K562 (cell line): ENCODE data around the gene DIP2A. TPM values are rescaled to one million over a fixed set of nuclear protein-coding genes. Genes with fewer than 3 reads are reported as not detected.

Source experiments
- ATAC-seq: fragments of 200-7000 bp; cut with Tn5 transposase; 3 replicates; pipeline ENCODE4 v1.9.1; 2020; ENCODE audit warnings: moderate library complexity
- BruUV-seq: library from RNA; stranded (reverse); fragments of 400-500 nt; replicated peaks from 2 replicates; lab custom pipeline; 2021; lab: Mats Ljungman, UMichigan
- CTCF ChIA-PET: fragments of 300-600 bp; formaldehyde crosslinking; extraction: SDS; loops from one replicate; lab custom pipeline; 2021; ENCODE audit warnings: low intra/inter-chr PET ratio; lab: Yijun Ruan, JAX
- POLR2A ChIA-PET: fragments of 300-600, 350-650 bp; sonication (Branson Sonifier 250); formaldehyde crosslinking; extraction: SDS; loops from one replicate; lab custom pipeline; 2021; ENCODE audit warnings: antibody characterized with exemption, inconsistent platforms; lab: Yijun Ruan, JAX
- DNase-seq, 4 experiments: peaks; one replicate each; pipeline versions ENCODE4 v3.0.0 to v3.0.0-alpha.2; 2011 to 2018; ENCODE audit warnings: low spot score in 3 of 4, mixed read lengths in 3 of 4; ENCODE audit errors: extremely low read depth in 1 of 4
- FAIRE-seq: peaks from 2 replicates; lab custom pipeline; 2011; peaks lifted over from hg19 to GRCh38; lab: Jason Lieb, UNC
- H2AFZ ChIP-seq: 2 replicates; pipeline ENCODE4 v1.6.0; 2011; ENCODE audit warnings: low read depth, low read length, control low read depth, inconsistent platforms
- H3K27ac ChIP-seq: fragments of 200-600 bp; 3 replicates; pipeline ENCODE4 v1.8.0; 2011; ENCODE audit warnings: low read depth, mild to moderate bottlenecking, control low read depth, inconsistent platforms, low read length, moderate library complexity, mixed read lengths; ENCODE audit errors: extremely low read depth
- H3K27me3 ChIP-seq, 2 experiments: fragments of 300-600 bp in 1 of 2; 2 replicates in 1 of 2; 3 replicates in 1 of 2; pipeline versions ENCODE4 v1.6.0 to v1.8.0; 2011; ENCODE audit warnings: inconsistent platforms in 2 of 2, low read length in 2 of 2, mild to moderate bottlenecking in 1 of 2, mixed read lengths in 1 of 2, moderate library complexity in 1 of 2; ENCODE audit not compliant: control insufficient read depth in 2 of 2, insufficient read depth in 2 of 2
- H3K36me3 ChIP-seq: fragments of 300-600 bp; 3 replicates; pipeline ENCODE4 v1.8.0; 2011; ENCODE audit warnings: mild to moderate bottlenecking, low read length, inconsistent platforms; ENCODE audit not compliant: control insufficient read depth, insufficient read depth
- H3K4me1 ChIP-seq, 2 experiments: fragments of 200-600 bp in 1 of 2; replicated peaks in 1 of 2; 2 replicates in 1 of 2; 3 replicates in 1 of 2; pipeline versions ENCODE4 v1.5.1 to v1.8.0; 2011; ENCODE audit warnings: inconsistent platforms in 2 of 2, low read length in 2 of 2, mild to moderate bottlenecking in 1 of 2, mixed read lengths in 1 of 2, moderate library complexity in 1 of 2; ENCODE audit not compliant: control insufficient read depth in 2 of 2, insufficient read depth in 2 of 2
- H3K4me2 ChIP-seq: 2 replicates; pipeline ENCODE4 v1.6.1; 2011; ENCODE audit warnings: low read length, control low read depth, inconsistent platforms, mixed read lengths; ENCODE audit not compliant: insufficient read depth
- H3K4me3 ChIP-seq: fragments of 200-600 bp; sonication (generic), shearing (Covaris generic); 2 replicates; pipeline ENCODE4 v1.5.1; 2016; ENCODE audit warnings: control low read depth, inconsistent platforms
- H3K79me2 ChIP-seq: fragments of 200-600 bp; 3 replicates; pipeline ENCODE4 v1.8.0; 2011; ENCODE audit warnings: low read length, inconsistent platforms; ENCODE audit not compliant: control insufficient read depth, insufficient read depth
- H3K9ac ChIP-seq, 2 experiments: 2 replicates each; pipeline versions ENCODE4 v1.6.0 to v1.6.1; 2011; ENCODE audit warnings: low read depth in 2 of 2, low read length in 2 of 2, control low read depth in 1 of 2, inconsistent platforms in 1 of 2, mild to moderate bottlenecking in 1 of 2, mixed read lengths in 1 of 2; ENCODE audit not compliant: insufficient read depth in 1 of 2
- H3K9me1 ChIP-seq: one replicate; pipeline ENCODE4 v1.6.0; 2011; ENCODE audit warnings: inconsistent platforms, mild to moderate bottlenecking, low read length, moderate library complexity; ENCODE audit not compliant: control insufficient read depth, insufficient read depth
- H3K9me3 ChIP-seq: replicated peaks from 2 replicates; pipeline ENCODE4 v1.5.1; 2011; ENCODE audit warnings: low read depth, low read length, inconsistent platforms; ENCODE audit not compliant: control insufficient read depth, insufficient read depth
- H4K20me1 ChIP-seq: replicated peaks from 2 replicates; pipeline ENCODE4 v1.6.1; 2011; ENCODE audit warnings: low read length, inconsistent platforms, mixed read lengths; ENCODE audit not compliant: control insufficient read depth, insufficient read depth
- CEBPB ChIP-seq: fragments of 450-650 bp; IDR thresholded peaks from 2 replicates; pipeline ENCODE4 v1.6.1; 2016; ENCODE audit warnings: missing genetic modification characterization, missing compliant biosample characterization
- GTF2E2 ChIP-seq: fragments of 200-800 bp; sonication (Bioruptor generic); IDR thresholded peaks from 2 replicates; pipeline ENCODE4 v1.6.1; 2016; ENCODE audit warnings: missing genetic modification characterization, missing compliant biosample characterization
- ID3 ChIP-seq, 2 experiments: fragments of 250-450 bp in 1 of 2; fragments of 450-650 bp in 1 of 2; sonication (Bioruptor Pico) in 1 of 2; IDR thresholded peaks; 2 replicates each; pipeline versions ENCODE4 v1.6.1 to v1.8.0; 2016 to 2021; ENCODE audit warnings: mild to moderate bottlenecking in 2 of 2, moderate library complexity in 2 of 2, missing compliant biosample characterization in 1 of 2, missing genetic modification characterization in 1 of 2
- TAF7 ChIP-seq: fragments of 450-650 bp; IDR thresholded peaks from 2 replicates; pipeline ENCODE4 v1.6.1; 2016; ENCODE audit warnings: missing genetic modification characterization, missing compliant biosample characterization
- TARDBP ChIP-seq: fragments of 450-650 bp; IDR thresholded peaks from 2 replicates; pipeline ENCODE4 v1.6.1; 2016
- ZFP91 ChIP-seq: sonication (generic); formaldehyde crosslinking; IDR thresholded peaks from 2 replicates; pipeline ENCODE4 v1.8.0; 2022; ENCODE audit warnings: mild to moderate bottlenecking, missing genetic modification reagents
- ZNF561 ChIP-seq: fragments of 450-650 bp; formaldehyde crosslinking; conservative IDR thresholded peaks from 2 replicates; pipeline ENCODE4 v1.4.0; 2020; ENCODE audit warnings: mild to moderate bottlenecking, moderate library complexity
- WGBS: fragments of 100-300 bp; shearing (Covaris generic); methylation state at CpG from one replicate; pipeline ENCODE4 v1.1.6; 2016; ENCODE audit warnings: low coverage, mixed read lengths; ENCODE audit not compliant: insufficient coverage; ENCODE audit errors: missing lambda C conversion rate; 5-methylcytosine and 5-hydroxymethylcytosine counted together
- in situ Hi-C: fragments of 300-500 bp; cut with MboI; formaldehyde crosslinking; loops from 4 replicates; pipeline ENCODE4 v1.15.0; 2018; ENCODE audit warnings: inconsistent platforms, mixed read lengths
- intact Hi-C: fragments of 100-400 bp; cut with micrococcal nuclease; formaldehyde crosslinking; loops from 2 replicates; pipeline ENCODE4 v1.14.2; 2022
- polyA plus RNA-seq, 8 experiments: library from polyadenylated mRNA; depleted of rRNA in 4 of 8; stranded (reverse) in 5 of 8; unstranded in 3 of 8; fragments of >200 nt; fragmentation: Nextera tagmentation in 2 of 8; fragmentation: Illumina TruSeq in 1 of 8; extraction: Ambion mirVana in 2 of 8; extraction: Trizol in 1 of 8; gene quantifications; 2 replicates each; pipeline versions ENCODE4 v1.2.1 to v1.2.3, GENCODE V29; 2011 to 2014; ENCODE audit warnings: inconsistent platforms in 1 of 8, missing spikeins in 1 of 8
- total RNA-seq, 7 experiments: library from RNA; depleted of rRNA in 6 of 7; stranded (reverse); fragments of >200 nt in 6 of 7; fragmentation: Illumina TruSeq in 2 of 7; extraction: Trizol in 2 of 7; gene quantifications; 2 replicates each; pipeline versions ENCODE4 v1.2.1 to v1.2.3, GENCODE V29; 2011 to 2021; ENCODE audit warnings: low replicate concordance in 1 of 7

The DIP2A gene
- total and polyA plus RNA-seq, 9 of the 15 experiments (the other 6 are each of a cell fraction or from before 2014, with no cell fraction given) = 4.3 to 34.5 (median 20.3) TPM

- ChIA-PET POLR2A (interaction anchor here (1.0 to 6.3 kb wide), 5 partner anchors 11 to 41 kb away, joined by 3 to 47 read pairs (median 3); partner anchors contain the start of gene DIP2A), CTCF (no interaction called here)
- peaks cover 31% of the 10 kb centered on the region; the same call in 2 of the 3 replicates for H3K36me3 ChIP-seq
- H2AFZ ChIP-seq = no peak overlapping the region
- intact Hi-C loops = loop anchor here (10.0 kb wide), 1 partner anchor 324 kb away; no protein-coding TSS in a partner anchor
- no peak overlapping the region for H3K4me2 ChIP-seq
- 90% methylated on average over 3 of the region's 3 CpGs for WGBS
- BruUV-seq = no TSS peak
- no peak for DNase-seq
- no peak overlapping the region for H3K9ac ChIP-seq
- no peak for TF ChIP-seq TARDBP
- no peak for TF ChIP-seq ZNF561
- no peak for TF ChIP-seq GTF2E2 (tag)
- H3K4me3 ChIP-seq = no peak overlapping the region
- peaks cover 5% of the 10 kb centered on the region; the same call in 1 of the 3 replicates for H3K79me2 ChIP-seq
- no peaks in the 10 kb centered on the region for H3K4me1 ChIP-seq
- H4K20me1 ChIP-seq = no peaks in the 10 kb centered on the region; the same call in 1 of the 2 replicates
- H3K9me3 ChIP-seq = no peaks in the 10 kb centered on the region
- no peak for FAIRE-seq
- ATAC-seq = no peak
- in situ Hi-C loops = no loop called here
- no peak overlapping the region for H3K27ac ChIP-seq
- no peaks in the 10 kb centered on the region for H3K27me3 ChIP-seq
- no peaks in the 10 kb centered on the region for H3K9me1 ChIP-seq
These were observed 10.6 kb downstream of the DIP2A start for GRCh38 chr21:46469275-46469674.

GRCh38 chr21:46471514-46471913 is 12.8 kb downstream of the DIP2A start:
- no peaks in the 10 kb centered on the region for H3K4me1 ChIP-seq
- WGBS = 80% methylated on average over 1 of the region's 1 CpG
- no peak for DNase-seq
- H4K20me1 ChIP-seq = no peaks in the 10 kb centered on the region; the same call in 1 of the 2 replicates
- no peak overlapping the region for H3K27ac ChIP-seq
- intact Hi-C loops (no loop called here), in situ Hi-C loops (no loop called here)
- H3K79me2 ChIP-seq = no peaks in the 10 kb centered on the region
- no peak for ATAC-seq
- H3K27me3 ChIP-seq = no peaks in the 10 kb centered on the region
- H3K9me3 ChIP-seq = no peaks in the 10 kb centered on the region
- H3K9ac ChIP-seq = no peak overlapping the region
- H3K9me1 ChIP-seq = no peaks in the 10 kb centered on the region
- H2AFZ ChIP-seq = no peak overlapping the region
- H3K36me3 ChIP-seq = peaks cover 13% of the 10 kb centered on the region; the same call in 2 of the 3 replicates
- no peak overlapping the region for H3K4me3 ChIP-seq
- H3K4me2 ChIP-seq = no peak overlapping the region
- no TSS peak for BruUV-seq
- ChIA-PET CTCF (no interaction called here), POLR2A (interaction anchor here (0.9 to 6.3 kb wide), 9 partner anchors 10 to 137 kb away, joined by 3 to 47 read pairs (median 4); partner anchors contain the start of gene DIP2A)
- FAIRE-seq = peak; percentile 6
- TF ChIP-seq CEBPB (tag) (no peak), TAF7 (tag) (no peak), ZFP91 (CRISPR knock-in tag) (no peak), ID3 (CRISPR knock-in tag; IDR thresholded peaks at IDR 0.05) (no peak), ID3 (tag; IDR thresholded peaks at IDR 0.05) (no peak)
